Activated CD8-positive, alpha-beta T cell treated with anti-CD3 and anti-CD28 coated beads, Interleukin-2, amount 10 ng/mL, durations not matched to agents 7 days and 5 days (primary cell): ENCODE results near the gene TMEM31. TPM values are rescaled to one million over a fixed set of nuclear protein-coding genes. Genes with fewer than 3 reads are reported as not detected.
"Not testable (repeated sequence)": the region's sequence is repeated elsewhere in the genome, so short reads cannot be mapped to it uniquely, and the experiment has no call there.

Source experiments
- ATAC-seq: fragments of 150-1000 bp; cut with Tn5 transposase; one replicate; pipeline ENCODE4 v1.10.0; 2021; ENCODE audit warnings: moderate library complexity
- CTCF ChIA-PET: fragments of 350-600 bp; sonication (Branson Sonifier 250); formaldehyde crosslinking; loops from one replicate; lab custom pipeline; 2021; ENCODE audit warnings: antibody characterized with exemption; lab: Charles Lee
- POLR2A ChIA-PET: fragments of 350-600 bp; sonication (Branson Sonifier 250); formaldehyde crosslinking; loops from one replicate; lab custom pipeline; 2021; ENCODE audit warnings: antibody characterized with exemption; lab: Charles Lee
- DNase-seq: peaks from one replicate; pipeline ENCODE4 v3.0.0-alpha.2; 2020
- H3K27ac Mint-ChIP-seq: one replicate; pipeline ENCODE4 v1.8.0; 2021; ENCODE audit warnings: mild to moderate bottlenecking, mixed read lengths
- H3K27me3 Mint-ChIP-seq: one replicate; pipeline ENCODE4 v1.8.0; 2021; ENCODE audit warnings: low read depth, mixed read lengths
- H3K36me3 Mint-ChIP-seq: one replicate; pipeline ENCODE4 v1.8.0; 2021; ENCODE audit warnings: low read depth, mixed read lengths
- H3K4me1 Mint-ChIP-seq: one replicate; pipeline ENCODE4 v1.8.0; 2021; ENCODE audit warnings: low read depth, mixed read lengths
- H3K4me3 Mint-ChIP-seq: one replicate; pipeline ENCODE4 v1.8.0; 2021; ENCODE audit warnings: mild to moderate bottlenecking, mixed read lengths
- H3K9me3 Mint-ChIP-seq: one replicate; pipeline ENCODE4 v1.8.0; 2022; ENCODE audit warnings: mixed read lengths; ENCODE audit not compliant: insufficient read depth
- total RNA-seq, 2 experiments: library from RNA; stranded (reverse); gene quantifications; one replicate each; pipeline ENCODE4 v1.2.3, GENCODE V29; 2021

The TMEM31 gene
- total RNA-seq, 2 experiments from 2014 or later, result not detected

DNA sequence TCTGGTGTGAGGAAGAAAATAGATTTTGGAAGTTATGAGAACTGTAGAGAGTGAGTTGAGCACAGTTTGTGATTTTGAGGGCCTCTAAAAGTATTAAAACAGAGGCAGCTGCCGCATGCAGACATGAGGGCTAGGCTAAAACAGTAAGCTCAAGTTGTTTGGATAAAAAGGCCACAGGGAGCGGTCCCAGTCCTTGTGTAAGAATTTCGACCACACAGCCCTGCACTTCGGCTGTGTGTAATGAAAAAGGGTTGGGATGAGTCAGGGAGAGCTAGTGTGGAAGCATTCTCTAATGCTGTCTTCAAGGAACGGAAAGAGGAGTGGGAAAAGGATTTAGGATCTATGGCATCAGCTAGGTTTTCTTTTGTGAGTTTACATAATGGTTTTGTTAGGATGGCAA is 52.8 kb downstream of the TMEM31 start:
- CTCF ChIA-PET, H3K9me3 Mint-ChIP-seq, ATAC-seq, H3K27ac Mint-ChIP-seq, H3K4me1 Mint-ChIP-seq, H3K36me3 Mint-ChIP-seq, H3K4me3 Mint-ChIP-seq, POLR2A ChIA-PET, H3K27me3 Mint-ChIP-seq, DNase-seq: not testable (repeated sequence)

Other genes starting within 250 kb of the TMEM31 start
- gene RAB40A, start 191.4 kb upstream of the TMEM31 start, total RNA-seq, result not detected
- gene TCEAL4, start 125.4 kb upstream of the TMEM31 start, total RNA-seq, result 1 to 10 TPM; 4.0 TPM
- 1 to 10 TPM; 2.4 to 2.7 TPM for gene TCEAL3, start 102.9 kb upstream of the TMEM31 start, total RNA-seq
- gene TCEAL1, start 81.9 kb upstream of the TMEM31 start, total RNA-seq, result 1 to 10 TPM; 4.7 to 5.2 TPM
- 100 to 1,000 TPM; 127 to 133 TPM for gene MORF4L2, start 24.2 kb upstream of the TMEM31 start, total RNA-seq
- gene PLP1, start 65.9 kb downstream of the TMEM31 start, total RNA-seq, result not detected
- gene RAB9B, start 121.3 kb downstream of the TMEM31 start, total RNA-seq, result under 1 TPM; 0.29 to 0.31 TPM